ENCODE results near the gene DOK5. TPM values are rescaled to one million over a fixed set of nuclear protein-coding genes. Genes with fewer than 3 reads are reported as not detected.

Gene DOK5
- total and polyA plus RNA-seq, 2 of the 8 experiments (the other 6 are each of a cell fraction or from before 2014, with no cell fraction given) = 8.9 to 15.0 TPM

- TF ChIP-seq SIN3A (conservative IDR thresholded peaks at IDR 0.05 in 1 of 2, IDR thresholded peaks at IDR 0.05 in 1 of 2; ENCODE audit: low read depth in 1 of 2, low read length in 2 of 2) = no peak
These were observed 73.5 kb downstream of the DOK5 start (continued) for GRCh38 chr20:54548849-54549248.
